Trophoblast cell (in vitro differentiated cells and primary cell): Measurements from ENCODE around the gene SMARCD1.

Source experiments
- DNase-seq, 2 donors: peaks; one replicate each; pipeline ENCODE4 v3.0.0-alpha.2; 2016
- H2AFZ ChIP-seq: 2 replicates; pipeline ENCODE4 v1.6.1; 2013; ENCODE audit warnings: low read length, moderate library complexity, mild to moderate bottlenecking; ENCODE audit not compliant: insufficient read depth, poor library complexity
- H2AK5ac ChIP-seq: 2 replicates; pipeline ENCODE4 v1.6.1; 2013; ENCODE audit warnings: mild to moderate bottlenecking, low read length
- H2BK120ac ChIP-seq: 2 replicates; pipeline ENCODE4 v1.6.1; 2013; ENCODE audit warnings: low read length, mild to moderate bottlenecking, moderate library complexity; ENCODE audit not compliant: insufficient read depth, poor library complexity
- H2BK12ac ChIP-seq: 2 replicates; pipeline ENCODE4 v1.6.1; 2013; ENCODE audit warnings: mild to moderate bottlenecking, low read length, moderate library complexity
- H2BK5ac ChIP-seq: 2 replicates; pipeline ENCODE4 v1.6.1; 2013; ENCODE audit warnings: low read length, low read depth, moderate library complexity, mild to moderate bottlenecking; ENCODE audit not compliant: poor library complexity
- H3K14ac ChIP-seq: 2 replicates; pipeline ENCODE4 v1.6.1; 2013; ENCODE audit warnings: mild to moderate bottlenecking, low read length
- H3K18ac ChIP-seq: 2 replicates; pipeline ENCODE4 v1.6.1; 2013; ENCODE audit warnings: mild to moderate bottlenecking, low read length
- H3K23ac ChIP-seq: 2 replicates; pipeline ENCODE4 v1.6.1; 2013; ENCODE audit warnings: low read length
- H3K27ac ChIP-seq: 2 replicates; pipeline ENCODE4 v1.5.1; 2013; ENCODE audit warnings: low read depth, mild to moderate bottlenecking, inconsistent platforms, low read length, moderate library complexity
- H3K27me3 ChIP-seq: 2 replicates; pipeline ENCODE4 v1.6.1; 2013; ENCODE audit warnings: inconsistent platforms, mild to moderate bottlenecking, low read length, moderate library complexity; ENCODE audit not compliant: insufficient read depth
- H3K36me3 ChIP-seq, 2 experiments: 1 replicate in 1 of 2; 2 replicates in 1 of 2; pipeline ENCODE4 v1.6.1; 2013; ENCODE audit warnings: low read length in 2 of 2, mild to moderate bottlenecking in 2 of 2, moderate library complexity in 1 of 2; ENCODE audit not compliant: insufficient read depth in 2 of 2, control insufficient read depth in 1 of 2
- H3K4ac ChIP-seq: 2 replicates; pipeline ENCODE4 v1.6.1; 2013; ENCODE audit warnings: low read depth, mild to moderate bottlenecking, low read length, moderate library complexity
- H3K4me1 ChIP-seq, 2 experiments: 1 replicate in 1 of 2; 2 replicates in 1 of 2; pipeline ENCODE4 v1.6.1; 2013; ENCODE audit warnings: low read length in 2 of 2, mild to moderate bottlenecking in 2 of 2, moderate library complexity in 1 of 2; ENCODE audit not compliant: insufficient read depth in 2 of 2, control insufficient read depth in 1 of 2
- H3K4me2 ChIP-seq: 2 replicates; pipeline ENCODE4 v1.6.1; 2013; ENCODE audit warnings: inconsistent platforms, mild to moderate bottlenecking, low read length, moderate library complexity
- H3K4me3 ChIP-seq: 2 replicates; pipeline ENCODE4 v1.5.1; 2013; ENCODE audit warnings: mild to moderate bottlenecking, low read depth, low read length, inconsistent platforms
- H3K79me1 ChIP-seq: one replicate; pipeline ENCODE4 v1.6.1; 2013; ENCODE audit warnings: low read length
- H3K79me2 ChIP-seq: 2 replicates; pipeline ENCODE4 v1.6.1; 2013; ENCODE audit warnings: low read length, mild to moderate bottlenecking; ENCODE audit not compliant: control insufficient read depth, insufficient read depth, poor library complexity
- H3K9ac ChIP-seq: 2 replicates; pipeline ENCODE4 v1.6.1; 2013; ENCODE audit warnings: mild to moderate bottlenecking, low read length
- H3K9me3 ChIP-seq: 2 replicates; pipeline ENCODE4 v1.6.1; 2013; ENCODE audit warnings: low read depth, mild to moderate bottlenecking, control low read depth, inconsistent platforms, low read length; ENCODE audit not compliant: insufficient read depth
- H4K12ac ChIP-seq: 2 replicates; pipeline ENCODE4 v1.6.1; 2013; ENCODE audit warnings: low read depth, mild to moderate bottlenecking, low read length, moderate library complexity
- H4K8ac ChIP-seq: 2 replicates; pipeline ENCODE4 v1.6.1; 2013; ENCODE audit warnings: low read depth, mild to moderate bottlenecking, low read length, moderate library complexity
- H4K91ac ChIP-seq: one replicate; pipeline ENCODE4 v1.6.1; 2013; ENCODE audit warnings: low read depth, mild to moderate bottlenecking, low read length, moderate library complexity
- WGBS: extraction: QIAGEN DNeasy Blood & Tissue Kit; methylation state at CpG from one replicate; pipeline ENCODE4 v1.1.7; 2013; ENCODE audit warnings: missing lambda C conversion rate; ENCODE audit not compliant: insufficient read length, insufficient coverage; ENCODE audit errors: extremely low coverage; 5-methylcytosine and 5-hydroxymethylcytosine counted together

The SMARCD1 gene

GRCh38 chr12:50099302-50100008 lies 14.3 kb downstream of the SMARCD1 start:
- no peak overlapping the region for H3K4ac ChIP-seq
- H3K23ac ChIP-seq = no peak overlapping the region
- peaks cover 38 to 57% of the 10 kb centered on the region in 2 experiments for H3K36me3 ChIP-seq
- H2BK12ac ChIP-seq = no peak overlapping the region
- no peak overlapping the region for H4K91ac ChIP-seq
- H3K9me3 ChIP-seq = no peaks in the 10 kb centered on the region
- H3K27ac ChIP-seq = no peak overlapping the region
- no peak for DNase-seq
- H3K18ac ChIP-seq = no peak overlapping the region
- no peak overlapping the region for H4K12ac ChIP-seq
- no peaks in the 10 kb centered on the region for H3K79me2 ChIP-seq
- no peaks in the 10 kb centered on the region for H3K27me3 ChIP-seq
- no peak overlapping the region for H3K9ac ChIP-seq
- H2BK5ac ChIP-seq = no peak overlapping the region
- no CpG with 5 or more reads among the region's 5 CpGs for WGBS
- no peak overlapping the region for H3K4me3 ChIP-seq
- H4K8ac ChIP-seq = no peak overlapping the region
- no peak overlapping the region for H3K4me2 ChIP-seq
- H2AK5ac ChIP-seq = no peak overlapping the region
- H2AFZ ChIP-seq = no peak overlapping the region
- no peaks in the 10 kb centered on the region for H3K4me1 ChIP-seq
- H3K14ac ChIP-seq = no peak overlapping the region
- no peaks in the 10 kb centered on the region for H3K79me1 ChIP-seq
- H2BK120ac ChIP-seq = no peak overlapping the region

GRCh38 chr12:50100561-50100960 lies 15.4 kb downstream of the SMARCD1 start:
- H3K36me3 ChIP-seq = peaks cover 32 to 48% of the 10 kb centered on the region in 2 experiments
- no peak overlapping the region for H3K23ac ChIP-seq
- H4K91ac ChIP-seq = no peak overlapping the region
- WGBS = no CpG with 5 or more reads among the region's 3 CpGs
- no peak overlapping the region for H3K4me2 ChIP-seq
- no peak overlapping the region for H2AFZ ChIP-seq
- H3K14ac ChIP-seq = no peak overlapping the region
- no peaks in the 10 kb centered on the region for H3K9me3 ChIP-seq
- H3K79me2 ChIP-seq = no peaks in the 10 kb centered on the region
- H3K27me3 ChIP-seq = no peaks in the 10 kb centered on the region
- H4K8ac ChIP-seq = no peak overlapping the region
- H2AK5ac ChIP-seq = no peak overlapping the region
- H3K4ac ChIP-seq = no peak overlapping the region
- H2BK12ac ChIP-seq = no peak overlapping the region
- no peak overlapping the region for H2BK5ac ChIP-seq
- H3K4me1 ChIP-seq = no peaks in the 10 kb centered on the region
- no peak for DNase-seq
- H3K27ac ChIP-seq = no peak overlapping the region
- H3K4me3 ChIP-seq = no peak overlapping the region
- no peak overlapping the region for H3K18ac ChIP-seq
- no peak overlapping the region for H4K12ac ChIP-seq
- H3K79me1 ChIP-seq = no peaks in the 10 kb centered on the region
- H2BK120ac ChIP-seq = no peak overlapping the region
- no peak overlapping the region for H3K9ac ChIP-seq

- Histone ChIP-seq H3K9ac (no peak overlapping the region), H2BK12ac (no peak overlapping the region), H3K4me3 (no peak overlapping the region), H4K12ac (no peak overlapping the region), H3K27me3 (no peaks in the 10 kb centered on the region), H3K27ac (no peak overlapping the region), H2BK120ac (no peak overlapping the region), H3K18ac (no peak overlapping the region), H3K23ac (no peak overlapping the region), H3K14ac (no peak overlapping the region), H2AFZ (no peak overlapping the region), H2BK5ac (no peak overlapping the region), H3K4me1 (no peaks in the 10 kb centered on the region), H3K4me2 (no peak overlapping the region), H2AK5ac (no peak overlapping the region), H3K79me1 (no peaks in the 10 kb centered on the region), H3K79me2 (no peaks in the 10 kb centered on the region), H4K91ac (no peak overlapping the region), H3K4ac (no peak overlapping the region), H3K36me3 (peaks cover 29 to 37% of the 10 kb centered on the region in 2 experiments), H3K9me3 (no peaks in the 10 kb centered on the region), H4K8ac (no peak overlapping the region)
- DNase-seq = peak; percentile 9 to 55
- WGBS = no CpG with 5 or more reads among the region's 3 CpGs
Measured at GRCh38 chr12:50101663-50102062, 16.5 kb downstream of the SMARCD1 start.

- Histone ChIP-seq H3K23ac (no peak overlapping the region), H3K36me3 (peaks cover 26 to 32% of the 10 kb centered on the region in 2 experiments), H2AK5ac (no peak overlapping the region), H3K27me3 (no peaks in the 10 kb centered on the region), H2AFZ (no peak overlapping the region), H3K4me3 (no peak overlapping the region), H3K9ac (no peak overlapping the region), H4K12ac (no peak overlapping the region), H2BK120ac (no peak overlapping the region), H3K79me1 (no peaks in the 10 kb centered on the region), H3K4ac (no peak overlapping the region), H3K79me2 (no peaks in the 10 kb centered on the region), H3K18ac (no peak overlapping the region), H4K91ac (no peak overlapping the region), H3K27ac (no peak overlapping the region), H4K8ac (no peak overlapping the region), H2BK5ac (no peak overlapping the region), H3K14ac (no peak overlapping the region), H2BK12ac (no peak overlapping the region), H3K9me3 (no peaks in the 10 kb centered on the region), H3K4me1 (no peaks in the 10 kb centered on the region), H3K4me2 (no peak overlapping the region)
- DNase-seq = no peak
- WGBS = no CpG with 5 or more reads among the region's 2 CpGs
Measured at GRCh38 chr12:50102131-50102531, 17.0 kb downstream of the SMARCD1 start.
